GM23338 (cell line): ENCODE data around the gene NUDT16L1. TPM values are rescaled to one million over a fixed set of nuclear protein-coding genes. Genes with fewer than 3 reads are reported as not detected.

Source experiments
- ATAC-seq: fragments of 200-7000 bp; cut with Tn5 transposase; 3 replicates; pipeline ENCODE4 v1.9.1; 2020
- DNase-seq: peaks from one replicate; pipeline ENCODE4 v3.0.0-alpha.2; 2015; ENCODE audit warnings: low spot score
- H2AFZ ChIP-seq: fragments of 200-600 bp; sonication (generic); 2 replicates; pipeline ENCODE4 v1.8.0; 2016; ENCODE audit warnings: antibody characterized with exemption, mild to moderate bottlenecking, moderate library complexity
- H3F3A ChIP-seq: fragments of 200-600 bp; sonication (generic); replicated peaks from 2 replicates; pipeline ENCODE4 v1.8.0; 2017; ENCODE audit warnings: antibody characterized with exemption, mixed run types, low read depth
- H3K27ac ChIP-seq: fragments of 200-600 bp; sonication (generic); 2 replicates; pipeline ENCODE4 v1.6.1; 2016; ENCODE audit warnings: low read depth
- H3K27me3 ChIP-seq: fragments of 200-600 bp; sonication (generic); 2 replicates; pipeline ENCODE4 v1.8.0; 2016; ENCODE audit warnings: mild to moderate bottlenecking, mixed run types, moderate library complexity; ENCODE audit not compliant: insufficient read depth
- H3K36me3 ChIP-seq: fragments of 200-600 bp; sonication (generic); 2 replicates; pipeline ENCODE4 v1.8.0; 2016; ENCODE audit warnings: mild to moderate bottlenecking; ENCODE audit not compliant: insufficient read depth
- H3K4me1 ChIP-seq: fragments of 200-600 bp; sonication (generic); 2 replicates; pipeline ENCODE4 v1.8.0; 2016; ENCODE audit warnings: mild to moderate bottlenecking, moderate library complexity; ENCODE audit not compliant: insufficient read depth
- H3K4me2 ChIP-seq: fragments of 200-600 bp; sonication (generic); 2 replicates; pipeline ENCODE4 v1.7.1; 2017; ENCODE audit warnings: mixed run types
- H3K4me3 ChIP-seq: fragments of 200-600 bp; sonication (generic); 2 replicates; pipeline ENCODE4 v1.6.1; 2016; ENCODE audit warnings: mixed run types
- H3K79me2 ChIP-seq: fragments of 200-600 bp; sonication (generic); replicated peaks from 2 replicates; pipeline ENCODE4 v1.8.0; 2017; ENCODE audit warnings: mild to moderate bottlenecking; ENCODE audit not compliant: insufficient read depth
- H3K9me2 ChIP-seq: fragments of 200-600 bp; sonication (generic); 2 replicates; pipeline ENCODE4 v1.8.0; 2017; ENCODE audit not compliant: insufficient read depth
- H4K20me1 ChIP-seq: fragments of 200-600 bp; sonication (generic); replicated peaks from 2 replicates; pipeline ENCODE4 v1.8.0; 2017; ENCODE audit warnings: mild to moderate bottlenecking; ENCODE audit not compliant: insufficient read depth
- H3K27ac Mint-ChIP-seq: 2 replicates; pipeline ENCODE4 v1.8.0; 2020; ENCODE audit warnings: inconsistent platforms, mild to moderate bottlenecking, moderate library complexity, mixed read lengths
- H3K27me3 Mint-ChIP-seq: 3 replicates; pipeline ENCODE4 v1.8.0; 2022; ENCODE audit warnings: low read depth, mild to moderate bottlenecking, moderate library complexity, mixed read lengths, inconsistent platforms; ENCODE audit not compliant: insufficient read depth, poor library complexity
- H3K36me3 Mint-ChIP-seq: 3 replicates; pipeline ENCODE4 v1.8.0; 2021; ENCODE audit warnings: low read depth, mild to moderate bottlenecking, inconsistent platforms, moderate library complexity, mixed read lengths
- H3K4me1 Mint-ChIP-seq: 3 replicates; pipeline ENCODE4 v1.8.0; 2020; ENCODE audit warnings: mild to moderate bottlenecking, inconsistent platforms, mixed read lengths
- H3K4me3 Mint-ChIP-seq: 3 replicates; pipeline ENCODE4 v1.8.0; 2021; ENCODE audit warnings: moderate library complexity, mild to moderate bottlenecking, inconsistent platforms, mixed read lengths
- H3K9me3 Mint-ChIP-seq: 3 replicates; pipeline ENCODE4 v1.8.0; 2020; ENCODE audit warnings: moderate library complexity, mild to moderate bottlenecking, inconsistent platforms, mixed read lengths
- CREB1 ChIP-seq: fragments of 250-450 bp; sonication (Bioruptor Pico); IDR thresholded peaks from 2 replicates; pipeline ENCODE4 v1.5.0; 2020; ENCODE audit warnings: low read depth, mild to moderate bottlenecking, moderate library complexity
- CTCF ChIP-seq, 2 experiments: fragments of 200-600 bp in 1 of 2; sonication (generic) in 1 of 2; conservative IDR thresholded peaks; 2 replicates each; pipeline versions ENCODE4 v1.5.1 to v1.6.1; 2016 to 2017; ENCODE audit warnings: antibody characterized with exemption in 2 of 2, low read depth in 2 of 2, mild to moderate bottlenecking in 2 of 2, moderate library complexity in 1 of 2
- ETS1 ChIP-seq: IDR thresholded peaks from 2 replicates; pipeline ENCODE4 v1.6.1; 2016; ENCODE audit warnings: antibody characterized with exemption
- EZH2 ChIP-seq: fragments of 200-600 bp; sonication (generic); IDR thresholded peaks from one replicate; pipeline ENCODE4 v1.8.0; 2017; ENCODE audit warnings: antibody characterized with exemption, mild to moderate bottlenecking, low read depth; ENCODE audit not compliant: unreplicated experiment
- NANOG ChIP-seq: IDR thresholded peaks from 2 replicates; pipeline ENCODE4 v1.6.1; 2016; ENCODE audit warnings: antibody characterized with exemption, borderline replicate concordance
- REST ChIP-seq: IDR thresholded peaks from one replicate; pipeline ENCODE4 v1.6.1; 2018; ENCODE audit warnings: antibody characterized with exemption; ENCODE audit not compliant: unreplicated experiment
- STAT1 ChIP-seq: IDR thresholded peaks from one replicate; pipeline ENCODE4 v1.6.1; 2016; ENCODE audit warnings: antibody characterized with exemption; ENCODE audit not compliant: unreplicated experiment
- ZNF462 ChIP-seq: fragments of 250-450 bp; sonication (Bioruptor Pico); IDR thresholded peaks from 2 replicates; pipeline ENCODE4 v1.5.0; 2020; ENCODE audit warnings: mild to moderate bottlenecking, moderate library complexity
- polyA plus RNA-seq: library from polyadenylated mRNA; unstranded; fragments of >200 nt; fragmentation: Nextera tagmentation; extraction: Ambion mirVana; gene quantifications from 2 replicates; pipeline ENCODE4 v1.2.1, GENCODE V29; 2016
- total RNA-seq: library from RNA; depleted of rRNA; stranded (reverse); fragments of >200 nt; shearing (Covaris generic); gene quantifications from 2 replicates; pipeline ENCODE4 v1.2.3, GENCODE V29; 2014

NUDT16L1 gene
- total and polyA plus RNA-seq, 2 experiments from 2014 or later = 37.1 to 80.4 TPM

- TF ChIP-seq EZH2 = no peak
- no peak for TF ChIP-seq ZNF462 (CRISPR knock-in tag)
- no peak for TF ChIP-seq CREB1 (CRISPR knock-in tag)
- no peak for TF ChIP-seq REST
- no peak for TF ChIP-seq NANOG
- TF ChIP-seq ETS1 = no peak
- no peak for TF ChIP-seq STAT1
- TF ChIP-seq CTCF (conservative IDR thresholded peaks at IDR 0.05; ENCODE audit: low read depth in 2 of 2) = peak; percentile 17 to 32; a peak in 3 of 4 replicates
- Mint-ChIP-seq H3K27me3 (peaks cover 5% of the 10 kb centered on the region), H3K27ac (no peak overlapping the region), H3K36me3 (peaks cover 19% of the 10 kb centered on the region), H3K4me3 (no peak overlapping the region), H3K4me1 (peaks cover 3% of the 10 kb centered on the region; the same call in 1 of the 3 replicates), H3K9me3 (no peaks in the 10 kb centered on the region)
- H3K4me3 ChIP-seq = no peak overlapping the region
- H2AFZ ChIP-seq = no peak overlapping the region
- H3K4me2 ChIP-seq = no peak overlapping the region
- no peak overlapping the region for H3K27ac ChIP-seq
- DNase-seq (no peak), ATAC-seq (no peak)
- no peaks in the 10 kb centered on the region for H3K27me3 ChIP-seq
- H3F3A ChIP-seq = 0 out of 2 replicates have a peak, but pooled peaks cover 7% of the 10 kb centered on the region
- peaks cover 8% of the 10 kb centered on the region for H3K36me3 ChIP-seq
- H4K20me1 ChIP-seq = 0 out of 2 replicates have a peak, but pooled peaks cover 4% of the 10 kb centered on the region
- H3K9me2 ChIP-seq = no peaks in the 10 kb centered on the region
- no peaks in the 10 kb centered on the region; the same call in 1 of the 2 replicates for H3K79me2 ChIP-seq
- no peaks in the 10 kb centered on the region for H3K4me1 ChIP-seq
Observed at GRCh38 chr16:4666537-4667202, 26.7 kb upstream of the NUDT16L1 start.
